HG03025 (cell line): Measurements from ENCODE around the gene CEACAM4.

Source experiments
- ATAC-seq: cut with Tn5 transposase; IDR thresholded peaks from one replicate; pipeline ENCODE4 v1.9.1; 2021; ENCODE audit warnings: mild to moderate bottlenecking, moderate library complexity; ENCODE audit not compliant: unreplicated experiment, low FRiP score

Gene CEACAM4

GRCh38 chr19:41619018-41619556 lies 7.8 kb downstream of the CEACAM4 start:
- no peak for ATAC-seq

GRCh38 chr19:41617941-41618730 lies 8.7 kb downstream of the CEACAM4 start:
- no peak for ATAC-seq

DNA sequence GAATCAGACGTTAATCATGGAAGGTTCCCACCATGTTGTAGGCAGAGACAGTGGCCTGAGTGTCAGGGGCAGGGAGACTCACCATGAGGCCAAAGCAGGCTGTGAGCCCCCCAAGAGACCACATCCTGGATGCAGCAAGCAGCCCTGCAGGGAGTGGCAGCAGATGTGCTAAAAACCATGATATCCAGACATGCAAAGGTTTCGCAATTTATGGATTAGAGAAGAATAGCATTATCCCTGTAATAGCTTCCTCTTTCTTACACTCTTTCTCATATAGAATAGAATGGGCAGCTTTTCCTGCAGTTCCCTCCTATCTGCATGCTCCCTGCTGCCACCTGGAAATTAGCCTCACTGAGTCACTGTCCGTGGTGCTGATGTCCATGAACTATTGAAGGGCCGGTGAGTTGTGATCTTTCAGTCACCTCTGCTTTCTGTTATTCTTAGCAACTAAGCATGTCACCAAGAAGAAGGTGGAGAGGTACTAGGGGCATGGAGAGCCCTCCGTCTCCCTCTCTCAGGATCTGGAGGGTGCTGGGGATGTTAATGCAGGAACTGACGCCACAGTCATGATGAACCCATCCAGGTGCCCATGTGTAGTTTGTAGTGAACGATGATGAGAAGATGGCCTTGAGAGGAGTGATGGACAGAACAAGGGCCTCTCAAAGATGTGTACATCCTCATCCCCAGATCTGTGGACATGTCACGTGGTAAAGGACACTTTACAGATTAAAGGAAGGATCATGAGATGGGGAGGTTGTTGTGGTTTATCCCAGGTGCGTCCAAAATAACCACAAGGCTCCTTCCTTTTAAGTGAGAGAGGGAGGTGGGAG lies 9.9 kb downstream of the CEACAM4 start:
- ATAC-seq, result no peak

DNA sequence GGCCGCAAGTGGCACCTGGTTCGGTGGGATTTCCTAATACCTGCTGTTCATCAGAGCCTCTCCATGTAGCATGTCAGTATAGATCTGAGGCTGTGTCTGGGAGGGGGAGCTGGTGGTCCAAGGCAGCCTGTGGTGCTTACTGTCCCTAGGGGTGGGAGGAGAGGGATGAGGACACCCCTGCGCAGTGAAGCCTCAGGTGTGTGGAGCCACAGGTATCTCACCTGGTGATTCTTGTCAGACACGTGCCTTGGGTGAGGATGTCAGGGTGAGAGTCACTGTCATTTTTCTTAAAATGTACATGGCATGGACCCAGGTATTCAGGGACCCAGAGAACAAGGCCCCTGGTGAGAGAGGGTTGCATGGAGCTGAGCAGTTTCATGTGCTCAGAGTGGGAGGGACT lies 11.7 kb downstream of the CEACAM4 start:
- ATAC-seq, result no peak

GRCh38 chr19:41612483-41612882 lies 14.4 kb downstream of the CEACAM4 start:
- no peak for ATAC-seq

DNA sequence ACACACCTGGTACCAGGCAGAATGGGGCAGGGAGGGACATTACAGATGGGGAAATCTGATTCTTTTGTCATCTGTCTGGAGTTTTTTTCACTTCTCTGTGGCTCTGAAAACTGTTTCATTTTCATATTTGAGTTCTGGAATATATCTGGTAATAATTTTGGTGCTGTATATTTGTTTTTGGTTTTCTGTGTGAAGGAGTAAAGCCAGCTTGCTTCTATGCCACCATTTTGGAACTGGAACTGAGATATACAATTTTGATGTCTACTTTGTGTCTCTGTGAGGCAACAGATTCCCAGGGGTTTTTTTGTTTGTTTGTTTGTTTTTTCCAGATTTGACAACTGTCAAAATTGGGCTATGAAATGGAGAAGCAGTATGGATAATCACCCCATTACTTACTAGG lies 16.1 kb downstream of the CEACAM4 start:
- ATAC-seq, result no peak

DNA sequence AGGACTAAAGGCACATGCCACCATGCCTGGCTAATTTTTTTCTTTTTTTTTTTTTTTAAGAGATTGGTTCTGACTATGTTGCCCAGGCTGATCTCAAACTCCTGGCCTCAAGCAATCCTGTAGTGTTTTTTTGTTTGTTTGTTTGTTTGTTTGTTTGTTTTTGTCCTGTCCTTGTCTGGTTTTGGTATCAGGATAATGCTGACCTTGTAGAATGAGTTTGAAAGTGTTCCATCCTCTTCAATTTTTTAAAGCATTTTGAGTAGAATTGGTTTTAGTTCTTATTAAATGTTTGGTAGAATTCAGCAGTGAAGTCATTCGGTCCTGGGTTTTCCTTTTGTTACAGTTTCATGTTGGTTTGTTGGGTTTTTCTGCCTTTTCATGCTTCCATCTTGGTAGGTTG lies 19.2 kb downstream of the CEACAM4 start:
- ATAC-seq, result no peak

DNA sequence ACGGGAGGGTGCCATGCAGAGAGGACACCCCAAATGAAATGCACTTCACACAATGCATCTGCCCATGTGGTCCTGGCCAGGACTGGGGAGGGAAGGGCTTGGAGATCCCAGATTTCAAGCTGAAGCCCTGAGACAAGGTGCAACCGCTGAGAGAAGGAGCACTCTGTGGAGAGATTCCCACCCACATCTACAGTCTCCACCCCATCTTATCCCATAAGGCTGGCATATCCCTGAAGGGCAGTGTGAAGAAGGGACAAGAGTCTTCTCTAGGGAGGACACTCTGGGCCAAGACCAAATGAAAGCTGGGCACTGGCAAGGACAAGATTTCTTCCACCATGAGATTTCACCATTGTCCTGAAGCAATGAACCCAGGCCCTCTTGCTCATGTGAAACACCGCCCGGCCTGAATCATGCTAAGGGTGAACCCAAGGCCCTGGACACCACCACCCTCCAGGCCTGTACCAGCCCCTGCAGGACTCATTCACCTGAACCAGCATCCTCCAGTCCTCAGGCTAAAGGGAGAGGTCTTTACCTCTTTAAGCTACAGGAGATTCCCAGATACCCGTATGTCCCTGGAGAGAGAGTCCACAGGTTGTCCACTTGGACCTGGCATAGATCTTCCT lies 20.5 kb downstream of the CEACAM4 start:
- ATAC-seq, result no peak

DNA sequence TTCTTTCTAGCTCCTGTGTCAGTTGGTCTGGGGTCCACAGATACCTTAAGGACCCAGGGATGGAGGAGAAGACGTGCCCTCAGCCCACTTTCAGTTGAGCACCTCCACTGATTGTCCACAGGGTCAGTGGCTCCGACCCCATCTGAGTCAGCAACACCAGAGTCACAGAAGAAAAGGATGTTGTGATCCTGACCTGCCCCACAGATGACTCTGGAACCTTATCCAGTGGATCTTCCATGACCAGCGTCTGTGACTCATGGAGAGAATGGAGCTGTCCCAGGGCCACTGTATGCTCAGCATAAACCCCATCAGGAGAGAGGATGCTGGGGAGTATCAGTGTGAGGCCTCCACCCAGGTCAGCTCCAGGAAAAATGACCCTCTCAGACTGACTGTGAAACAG lies 22.0 kb downstream of the CEACAM4 start:
- no peak for ATAC-seq

- ATAC-seq, result no peak
Measured at GRCh38 chr19:41601771-41602170, 25.1 kb downstream of the CEACAM4 start.

DNA sequence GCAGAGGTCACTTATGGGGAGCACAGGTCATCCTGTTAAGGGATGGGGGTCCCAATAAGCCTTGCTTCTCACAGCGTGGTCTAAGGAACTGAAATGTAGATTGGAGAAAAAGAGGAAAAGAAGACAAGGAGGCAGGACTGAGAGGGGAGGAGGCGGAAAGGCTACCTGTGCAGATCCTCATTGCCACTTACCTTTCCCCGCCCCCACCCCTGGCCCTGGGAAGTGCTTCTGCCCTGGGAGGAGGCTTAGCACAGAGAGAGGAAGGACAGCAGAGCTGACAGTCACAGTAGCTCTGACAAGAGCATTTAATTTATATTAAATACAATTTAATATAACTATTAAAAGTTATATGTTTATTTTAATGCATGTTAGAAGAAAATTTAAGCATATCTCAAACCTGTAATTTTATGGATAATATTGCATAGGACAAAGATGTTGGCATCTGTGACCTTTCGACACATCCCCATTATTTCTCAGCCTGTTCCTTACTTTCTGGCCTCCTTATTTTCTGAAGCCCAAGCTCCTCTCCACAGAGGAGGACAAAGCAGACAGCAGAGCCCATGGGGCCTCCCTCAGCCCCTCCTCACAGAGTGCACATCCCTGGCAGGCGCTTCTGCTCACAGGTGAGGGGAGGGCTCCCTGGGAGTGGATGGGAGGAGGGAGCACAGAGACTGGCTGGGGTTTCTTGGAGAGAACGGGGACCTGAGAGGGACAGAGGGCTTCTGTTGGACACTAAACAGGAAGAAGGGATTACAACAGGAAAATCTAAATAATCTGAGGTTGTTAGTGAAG lies 27.5 kb downstream of the CEACAM4 start:
- no peak for ATAC-seq

- ATAC-seq, result no peak
Measured at GRCh38 chr19:41597600-41598041, 29.3 kb downstream of the CEACAM4 start.

DNA sequence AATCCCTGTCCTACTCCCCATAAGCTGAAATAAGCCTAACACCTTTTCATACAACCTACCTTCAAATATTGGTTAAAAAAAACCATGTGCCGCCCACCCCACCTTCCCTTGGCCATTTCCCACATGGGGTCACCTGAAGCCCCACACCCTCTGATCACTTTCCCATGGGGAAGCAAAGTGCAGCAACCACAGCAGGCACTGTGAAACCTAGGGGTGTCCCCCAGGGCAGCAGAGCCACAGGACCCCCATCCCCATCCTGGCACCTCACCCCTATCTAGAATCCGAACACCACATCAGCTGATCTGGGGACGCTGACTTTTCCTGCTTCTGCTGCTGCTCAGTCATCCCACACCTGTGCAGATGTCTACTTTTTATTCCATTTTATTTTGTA lies 31.0 kb downstream of the CEACAM4 start:
- no peak for ATAC-seq

GRCh38 chr19:41595258-41595889 lies 31.5 kb downstream of the CEACAM4 start:
- ATAC-seq, result no peak

DNA sequence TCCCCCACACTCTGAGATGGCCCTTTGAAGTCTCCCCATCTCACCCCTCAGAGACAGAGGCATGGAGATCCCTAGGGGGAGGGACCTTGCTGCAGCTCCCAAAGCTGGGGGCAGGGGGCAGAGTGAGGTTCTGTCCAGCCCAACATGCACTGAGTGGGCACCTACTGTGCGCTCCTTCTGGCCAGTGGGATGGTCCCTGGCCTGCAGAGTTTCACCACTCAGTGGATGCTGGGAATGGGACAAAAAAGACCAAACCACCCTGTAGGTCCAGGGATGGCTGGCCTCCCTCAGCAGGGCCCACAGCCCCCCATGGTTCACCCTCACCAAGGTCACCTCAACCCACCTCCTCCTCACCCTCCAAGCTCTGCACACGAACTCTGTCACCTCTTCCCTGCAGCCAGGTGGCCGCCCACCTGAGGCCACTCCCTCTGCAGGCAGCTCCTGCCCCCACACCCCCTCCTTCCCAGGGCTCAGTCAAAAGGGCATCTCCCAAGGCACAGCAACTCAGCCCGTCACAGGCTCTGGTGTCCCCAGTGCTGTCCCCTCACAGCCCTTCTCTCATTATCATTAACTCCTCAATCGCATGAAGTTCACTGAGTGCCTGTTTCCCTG lies 34.8 kb downstream of the CEACAM4 start:
- no peak for ATAC-seq

DNA sequence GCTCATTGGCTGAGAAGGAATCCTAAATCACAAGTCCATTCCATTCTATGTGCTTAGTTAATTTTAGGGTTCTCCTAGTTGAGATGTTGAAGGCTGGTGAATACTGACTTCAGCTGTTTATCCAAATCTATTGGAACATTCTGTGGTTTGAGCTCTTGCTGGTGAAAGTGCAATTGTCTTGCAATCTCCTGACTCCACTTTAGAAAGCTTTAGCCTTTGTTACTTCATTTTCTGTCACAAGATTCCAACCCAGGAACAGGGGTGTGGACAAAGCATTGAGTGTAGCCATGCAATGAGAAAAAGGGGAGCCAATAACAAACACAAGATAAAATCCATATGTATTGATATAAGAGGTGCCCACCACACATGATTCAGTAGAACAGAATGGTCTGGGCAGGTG lies 35.9 kb downstream of the CEACAM4 start:
- no peak for ATAC-seq

DNA sequence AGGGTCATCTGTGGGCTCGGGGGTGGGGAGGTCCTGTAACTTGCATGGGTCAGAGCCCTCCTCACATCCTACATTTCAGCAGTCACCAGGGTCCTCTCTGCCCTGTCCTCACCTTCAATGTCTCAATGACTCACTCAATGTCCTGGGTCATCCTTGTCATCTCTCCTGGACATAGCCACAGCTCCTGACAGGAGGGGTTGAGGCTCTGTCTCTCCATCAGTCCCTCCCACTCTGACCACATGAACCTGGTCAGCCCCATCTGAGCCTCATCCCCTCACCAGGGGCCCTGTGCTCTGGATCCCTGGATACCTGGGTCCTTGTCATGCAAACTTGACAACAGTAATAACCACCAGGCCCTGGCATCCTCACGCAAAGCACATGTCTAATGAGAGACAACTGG lies 37.5 kb downstream of the CEACAM4 start:
- no peak for ATAC-seq

- no peak for ATAC-seq
Measured at GRCh38 chr19:41588497-41589209, 38.2 kb downstream of the CEACAM4 start.

GRCh38 chr19:41587838-41588210 lies 39.0 kb downstream of the CEACAM4 start:
- ATAC-seq, result no peak
